ENCODE results near the gene LUZP2.

Gene LUZP2

GRCh38 chr11:24688981-24689380 is 192.1 kb downstream of the LUZP2 start:
- Histone ChIP-seq H3K9me3 (ENCODE audit: control insufficient read depth, low read length) (no peaks in the 10 kb centered on the region), H3K27me3 (ENCODE audit: control insufficient read depth, insufficient read depth, low read length) (no peaks in the 10 kb centered on the region), H3K4me1 (ENCODE audit: control insufficient read depth, insufficient read depth, low read length) (no peaks in the 10 kb centered on the region), H3K9ac (ENCODE audit: low read length) (no peak overlapping the region), H3K4me3 (ENCODE audit: low read length) (no peak overlapping the region), H3K36me3 (ENCODE audit: control insufficient read depth, insufficient read depth, low read length) (no peaks in the 10 kb centered on the region)

- Histone ChIP-seq H3K9me3 (ENCODE audit: control insufficient read depth, low read length) (no peaks in the 10 kb centered on the region), H3K9ac (ENCODE audit: low read length) (no peak overlapping the region), H3K27me3 (ENCODE audit: control insufficient read depth, insufficient read depth, low read length) (no peaks in the 10 kb centered on the region), H3K4me1 (ENCODE audit: control insufficient read depth, insufficient read depth, low read length) (no peaks in the 10 kb centered on the region), H3K4me3 (ENCODE audit: low read length) (no peak overlapping the region), H3K36me3 (ENCODE audit: control insufficient read depth, insufficient read depth, low read length) (no peaks in the 10 kb centered on the region)
Measured at GRCh38 chr11:24697522-24698111, 200.8 kb downstream of the LUZP2 start.

GRCh38 chr11:24704716-24705115 is 207.9 kb downstream of the LUZP2 start:
- no peaks in the 10 kb centered on the region for H3K9me3 ChIP-seq (ENCODE audit: control insufficient read depth, low read length)
- no peak overlapping the region for H3K4me3 ChIP-seq (ENCODE audit: low read length)
- H3K36me3 ChIP-seq (ENCODE audit: control insufficient read depth, insufficient read depth, low read length) = no peaks in the 10 kb centered on the region
- no peaks in the 10 kb centered on the region for H3K4me1 ChIP-seq (ENCODE audit: control insufficient read depth, insufficient read depth, low read length)
- H3K27me3 ChIP-seq (ENCODE audit: control insufficient read depth, insufficient read depth, low read length) = no peaks in the 10 kb centered on the region
- H3K9ac ChIP-seq (ENCODE audit: low read length) = no peak overlapping the region

- Histone ChIP-seq H3K27me3 (ENCODE audit: control insufficient read depth, insufficient read depth, low read length) (no peaks in the 10 kb centered on the region), H3K4me1 (ENCODE audit: control insufficient read depth, insufficient read depth, low read length) (no peaks in the 10 kb centered on the region), H3K9me3 (ENCODE audit: control insufficient read depth, low read length) (no peaks in the 10 kb centered on the region), H3K4me3 (ENCODE audit: low read length) (no peak overlapping the region), H3K36me3 (ENCODE audit: control insufficient read depth, insufficient read depth, low read length) (no peaks in the 10 kb centered on the region), H3K9ac (ENCODE audit: low read length) (no peak overlapping the region)
Measured at GRCh38 chr11:24705474-24705873, 208.6 kb downstream of the LUZP2 start.

GRCh38 chr11:24708616-24709015 is 211.8 kb downstream of the LUZP2 start:
- no peak overlapping the region for H3K9ac ChIP-seq (ENCODE audit: low read length)
- H3K4me1 ChIP-seq (ENCODE audit: control insufficient read depth, insufficient read depth, low read length) = no peaks in the 10 kb centered on the region
- H3K36me3 ChIP-seq (ENCODE audit: control insufficient read depth, insufficient read depth, low read length) = no peaks in the 10 kb centered on the region
- H3K4me3 ChIP-seq (ENCODE audit: low read length) = no peak overlapping the region
- no peaks in the 10 kb centered on the region for H3K27me3 ChIP-seq (ENCODE audit: control insufficient read depth, insufficient read depth, low read length)
- no peaks in the 10 kb centered on the region for H3K9me3 ChIP-seq (ENCODE audit: control insufficient read depth, low read length)

- H3K4me3 ChIP-seq (ENCODE audit: low read length) = no peak overlapping the region
- no peaks in the 10 kb centered on the region for H3K27me3 ChIP-seq (ENCODE audit: control insufficient read depth, insufficient read depth, low read length)
- no peaks in the 10 kb centered on the region for H3K4me1 ChIP-seq (ENCODE audit: control insufficient read depth, insufficient read depth, low read length)
- H3K9ac ChIP-seq (ENCODE audit: low read length) = no peak overlapping the region
- no peaks in the 10 kb centered on the region for H3K36me3 ChIP-seq (ENCODE audit: control insufficient read depth, insufficient read depth, low read length)
- H3K9me3 ChIP-seq (ENCODE audit: control insufficient read depth, low read length) = no peaks in the 10 kb centered on the region
Measured at GRCh38 chr11:24709928-24710565, 213.2 kb downstream of the LUZP2 start.

GRCh38 chr11:24714601-24715000 is 217.7 kb downstream of the LUZP2 start:
- Histone ChIP-seq H3K27me3 (ENCODE audit: control insufficient read depth, insufficient read depth, low read length) (no peaks in the 10 kb centered on the region), H3K9me3 (ENCODE audit: control insufficient read depth, low read length) (no peaks in the 10 kb centered on the region), H3K4me1 (ENCODE audit: control insufficient read depth, insufficient read depth, low read length) (no peaks in the 10 kb centered on the region), H3K4me3 (ENCODE audit: low read length) (no peak overlapping the region), H3K9ac (ENCODE audit: low read length) (no peak overlapping the region), H3K36me3 (ENCODE audit: control insufficient read depth, insufficient read depth, low read length) (no peaks in the 10 kb centered on the region)

- no peak overlapping the region for H3K4me3 ChIP-seq (ENCODE audit: low read length)
- H3K9ac ChIP-seq (ENCODE audit: low read length) = no peak overlapping the region
- H3K4me1 ChIP-seq (ENCODE audit: control insufficient read depth, insufficient read depth, low read length) = no peaks in the 10 kb centered on the region
- no peaks in the 10 kb centered on the region for H3K27me3 ChIP-seq (ENCODE audit: control insufficient read depth, insufficient read depth, low read length)
- H3K36me3 ChIP-seq (ENCODE audit: control insufficient read depth, insufficient read depth, low read length) = no peaks in the 10 kb centered on the region
- H3K9me3 ChIP-seq (ENCODE audit: control insufficient read depth, low read length) = no peaks in the 10 kb centered on the region
Measured at GRCh38 chr11:24716403-24716802, 219.6 kb downstream of the LUZP2 start.

- Histone ChIP-seq H3K4me1 (ENCODE audit: control insufficient read depth, insufficient read depth, low read length) (no peaks in the 10 kb centered on the region), H3K4me3 (ENCODE audit: low read length) (no peak overlapping the region), H3K27me3 (ENCODE audit: control insufficient read depth, insufficient read depth, low read length) (no peaks in the 10 kb centered on the region), H3K9me3 (ENCODE audit: control insufficient read depth, low read length) (no peaks in the 10 kb centered on the region), H3K36me3 (ENCODE audit: control insufficient read depth, insufficient read depth, low read length) (no peaks in the 10 kb centered on the region), H3K9ac (ENCODE audit: low read length) (no peak overlapping the region)
Measured at GRCh38 chr11:24723231-24723630, 226.4 kb downstream of the LUZP2 start.

- Histone ChIP-seq H3K9me3 (ENCODE audit: control insufficient read depth, low read length) (no peaks in the 10 kb centered on the region), H3K9ac (ENCODE audit: low read length) (no peak overlapping the region), H3K36me3 (ENCODE audit: control insufficient read depth, insufficient read depth, low read length) (no peaks in the 10 kb centered on the region), H3K4me3 (ENCODE audit: low read length) (no peak overlapping the region), H3K4me1 (ENCODE audit: control insufficient read depth, insufficient read depth, low read length) (no peaks in the 10 kb centered on the region), H3K27me3 (ENCODE audit: control insufficient read depth, insufficient read depth, low read length) (no peaks in the 10 kb centered on the region)
Measured at GRCh38 chr11:24731554-24731953, 234.7 kb downstream of the LUZP2 start.

- Histone ChIP-seq H3K4me1 (ENCODE audit: control insufficient read depth, insufficient read depth, low read length) (no peaks in the 10 kb centered on the region), H3K36me3 (ENCODE audit: control insufficient read depth, insufficient read depth, low read length) (no peaks in the 10 kb centered on the region), H3K27me3 (ENCODE audit: control insufficient read depth, insufficient read depth, low read length) (no peaks in the 10 kb centered on the region), H3K9ac (ENCODE audit: low read length) (no peak overlapping the region), H3K9me3 (ENCODE audit: control insufficient read depth, low read length) (no peaks in the 10 kb centered on the region), H3K4me3 (ENCODE audit: low read length) (no peak overlapping the region)
Measured at GRCh38 chr11:24734742-24735237, 237.9 kb downstream of the LUZP2 start.

GRCh38 chr11:24738972-24739371 is 242.1 kb downstream of the LUZP2 start:
- no peaks in the 10 kb centered on the region for H3K9me3 ChIP-seq (ENCODE audit: control insufficient read depth, low read length)
- no peaks in the 10 kb centered on the region for H3K27me3 ChIP-seq (ENCODE audit: control insufficient read depth, insufficient read depth, low read length)
- no peaks in the 10 kb centered on the region for H3K36me3 ChIP-seq (ENCODE audit: control insufficient read depth, insufficient read depth, low read length)
- no peak overlapping the region for H3K4me3 ChIP-seq (ENCODE audit: low read length)
- no peak overlapping the region for H3K9ac ChIP-seq (ENCODE audit: low read length)
- no peaks in the 10 kb centered on the region for H3K4me1 ChIP-seq (ENCODE audit: control insufficient read depth, insufficient read depth, low read length)
